Left ventricle myocardium inferior (tissue), 1 donor: ENCODE data around the gene PARVG. TPM values are rescaled to one million over a fixed set of nuclear protein-coding genes. Genes with fewer than 3 reads are reported as not detected.

Experiments used
- DNase-seq: peaks from one replicate; pipeline ENCODE4 v3.0.0-alpha.2; 2020
- H3K27ac ChIP-seq: fragments of 200-600 bp; replicated peaks from 2 replicates; pipeline ENCODE4 v1.8.0; 2021
- H3K27me3 ChIP-seq: fragments of 200-600 bp; 2 replicates; pipeline ENCODE4 v1.8.0; 2021; ENCODE audit warnings: low read depth
- H3K36me3 ChIP-seq: fragments of 200-600 bp; 2 replicates; pipeline ENCODE4 v1.8.0; 2021
- H3K4me1 ChIP-seq: fragments of 200-600 bp; 2 replicates; pipeline ENCODE4 v1.8.0; 2021
- H3K4me3 ChIP-seq: fragments of 200-600 bp; 2 replicates; pipeline ENCODE4 v1.8.0; 2021; ENCODE audit warnings: mild to moderate bottlenecking, moderate library complexity
- H3K9me3 ChIP-seq: fragments of 200-600 bp; replicated peaks from 2 replicates; pipeline ENCODE4 v1.8.0; 2021
- CTCF ChIP-seq: fragments of 200-600 bp; IDR thresholded peaks from 2 replicates; pipeline ENCODE4 v1.8.0; 2021; ENCODE audit warnings: antibody characterized with exemption, mild to moderate bottlenecking, borderline replicate concordance
- intact Hi-C: fragments of 100-400 bp; cut with micrococcal nuclease; formaldehyde crosslinking; loops from one replicate; pipeline ENCODE4 v1.11.0; 2022
- total RNA-seq: library from RNA; stranded (reverse); fragmentation: NEBNext Ultra II Directional; extraction: Animal tissue kit (Norgen Biotek cat#: 25700); gene quantifications from one replicate; pipeline ENCODE4 v1.2.1, GENCODE V29; 2021
- donor health status: DM: no; HTN: yes; CAD: no; lungs with severe emphysema.

PARVG gene
- total RNA-seq, 1 donor from 2014 or later, result 2.8 TPM

GRCh38 chr22:44192816-44193534 lies 12.2 kb downstream of the PARVG start:
- intact Hi-C loops, result no loop called here
- Histone ChIP-seq H3K4me1 (no peaks in the 10 kb centered on the region), H3K4me3 (no peak overlapping the region), H3K36me3 (no peaks in the 10 kb centered on the region), H3K27me3 (peaks cover 38% of the 10 kb centered on the region), H3K27ac (no peak overlapping the region), H3K9me3 (no peaks in the 10 kb centered on the region)
- no peak for TF ChIP-seq CTCF
- DNase-seq, result no peak

GRCh38 chr22:44193535-44193891 lies 12.8 kb downstream of the PARVG start:
- DNase-seq, result no peak
- no peaks in the 10 kb centered on the region for H3K36me3 ChIP-seq
- intact Hi-C loops, result no loop called here
- no peak for TF ChIP-seq CTCF
- no peak overlapping the region for H3K27ac ChIP-seq
- peaks cover 33% of the 10 kb centered on the region for H3K27me3 ChIP-seq
- H3K4me1 ChIP-seq, result no peaks in the 10 kb centered on the region
- H3K4me3 ChIP-seq, result no peak overlapping the region
- H3K9me3 ChIP-seq, result no peaks in the 10 kb centered on the region

- peaks cover 33% of the 10 kb centered on the region for H3K27me3 ChIP-seq
- TF ChIP-seq CTCF, result no peak
- intact Hi-C loops, result no loop called here
Measured at GRCh38 chr22:44194569-44194968, 13.8 kb downstream of the PARVG start.

DNA sequence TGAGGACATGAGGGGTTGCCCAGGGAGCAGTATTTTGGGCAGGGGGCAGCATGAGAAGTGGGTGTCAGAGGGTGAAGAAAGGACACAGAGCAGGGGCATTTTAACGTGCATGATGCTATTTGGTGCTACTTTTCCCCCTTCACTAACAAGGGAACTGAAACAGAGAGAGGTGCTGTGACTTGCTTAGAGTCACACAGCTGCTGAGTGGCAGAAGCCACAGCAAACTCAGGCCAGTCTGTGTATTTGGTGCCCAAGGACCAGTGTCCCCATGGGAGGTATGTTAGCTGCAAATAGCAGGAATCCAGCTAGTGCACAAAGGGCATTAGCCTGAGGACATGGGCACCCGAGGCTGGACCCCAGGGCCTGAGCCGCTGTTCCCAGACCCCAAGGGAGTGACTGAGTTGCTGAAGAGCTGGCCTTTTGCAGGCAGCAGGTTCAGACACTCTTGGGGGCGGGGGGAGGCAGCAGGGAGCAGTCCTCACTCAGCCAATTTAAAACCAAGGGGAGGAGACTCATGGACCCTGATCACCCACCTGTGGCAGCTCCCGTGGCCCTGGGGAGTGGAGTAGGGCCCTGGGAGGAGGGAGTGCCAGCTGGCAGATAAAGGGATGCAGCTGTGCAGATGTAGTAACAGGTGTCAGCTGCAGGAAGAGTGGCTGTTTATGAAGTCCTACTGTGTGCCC lies 14.6 kb downstream of the PARVG start:
- TF ChIP-seq CTCF, result no peak
- no peak overlapping the region for H3K27ac ChIP-seq
- DNase-seq, result no peak
- no peaks in the 10 kb centered on the region for H3K4me1 ChIP-seq
- no peak overlapping the region for H3K4me3 ChIP-seq
- H3K27me3 ChIP-seq, result peaks cover 39% of the 10 kb centered on the region
- H3K36me3 ChIP-seq, result no peaks in the 10 kb centered on the region
- intact Hi-C loops, result no loop called here
- no peaks in the 10 kb centered on the region for H3K9me3 ChIP-seq

More at GRCh38 chr22:44194569-44194968, 13.8 kb downstream of the PARVG start:
- Histone ChIP-seq H3K4me1 (no peaks in the 10 kb centered on the region), H3K9me3 (no peaks in the 10 kb centered on the region), H3K4me3 (no peak overlapping the region), H3K27ac (no peak overlapping the region), H3K36me3 (no peaks in the 10 kb centered on the region)
- no peak for DNase-seq

GRCh38 chr22:44196241-44196640 lies 15.5 kb downstream of the PARVG start:
- H3K36me3 ChIP-seq, result no peaks in the 10 kb centered on the region
- no peak for DNase-seq
- H3K27ac ChIP-seq, result no peak overlapping the region
- peaks cover 4% of the 10 kb centered on the region for H3K4me1 ChIP-seq
- intact Hi-C loops, result no loop called here
- no peak for TF ChIP-seq CTCF
- no peak overlapping the region for H3K4me3 ChIP-seq
- no peaks in the 10 kb centered on the region for H3K9me3 ChIP-seq
- peaks cover 47% of the 10 kb centered on the region for H3K27me3 ChIP-seq
